Measurements from ENCODE around the gene ARHGAP32.

ARHGAP32 gene

GRCh38 chr11:128931668-128932067 is 260.5 kb downstream of the ARHGAP32 start:
- no peak for TF ChIP-seq CTCF (IDR thresholded peaks at IDR 0.05; ENCODE audit: insufficient read depth, low read depth, low read length, missing control alignments)
- no peak overlapping the region for H3K4me3 ChIP-seq (ENCODE audit: low read length)
- DNase-seq (ENCODE audit: low read depth): no peak

GRCh38 chr11:128931066-128931465 is 261.1 kb downstream of the ARHGAP32 start:
- TF ChIP-seq CTCF (IDR thresholded peaks at IDR 0.05; ENCODE audit: insufficient read depth, low read depth, low read length, missing control alignments): no peak
- DNase-seq (ENCODE audit: low read depth): no peak

GRCh38 chr11:128929991-128930390 is 262.1 kb downstream of the ARHGAP32 start:
- H3K4me3 ChIP-seq (ENCODE audit: low read length): no peak overlapping the region
- no peak for TF ChIP-seq CTCF (IDR thresholded peaks at IDR 0.05; ENCODE audit: insufficient read depth, low read depth, low read length, missing control alignments)
- no peak for DNase-seq (ENCODE audit: low read depth)

More at GRCh38 chr11:128931066-128931465, 261.1 kb downstream of the ARHGAP32 start:
- no peak overlapping the region for H3K4me3 ChIP-seq (ENCODE audit: low read length)

DNA sequence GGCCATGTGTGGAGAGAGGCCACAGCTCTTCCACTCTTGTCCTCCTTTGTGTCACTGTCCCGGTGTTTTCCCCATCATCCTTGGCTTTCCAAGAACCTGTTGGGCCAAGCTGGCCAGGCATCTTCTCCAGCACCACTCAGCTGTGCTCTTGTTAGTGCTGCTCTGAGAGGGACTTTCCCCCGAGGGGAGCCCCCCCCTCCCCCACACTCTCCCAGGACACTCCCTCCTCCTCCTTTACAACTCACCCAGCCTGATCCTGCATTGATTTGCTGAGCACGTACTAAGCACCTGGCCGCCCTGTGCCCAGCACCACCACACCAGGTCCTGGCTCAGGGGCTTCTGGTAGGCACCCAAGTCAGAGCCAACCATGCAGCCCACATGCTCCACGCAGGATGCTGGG is 262.7 kb downstream of the ARHGAP32 start:
- no peak overlapping the region for H3K4me3 ChIP-seq (ENCODE audit: low read length)
- DNase-seq (ENCODE audit: low read depth): no peak
- TF ChIP-seq CTCF (IDR thresholded peaks at IDR 0.05; ENCODE audit: insufficient read depth, low read depth, low read length, missing control alignments): no peak

DNA sequence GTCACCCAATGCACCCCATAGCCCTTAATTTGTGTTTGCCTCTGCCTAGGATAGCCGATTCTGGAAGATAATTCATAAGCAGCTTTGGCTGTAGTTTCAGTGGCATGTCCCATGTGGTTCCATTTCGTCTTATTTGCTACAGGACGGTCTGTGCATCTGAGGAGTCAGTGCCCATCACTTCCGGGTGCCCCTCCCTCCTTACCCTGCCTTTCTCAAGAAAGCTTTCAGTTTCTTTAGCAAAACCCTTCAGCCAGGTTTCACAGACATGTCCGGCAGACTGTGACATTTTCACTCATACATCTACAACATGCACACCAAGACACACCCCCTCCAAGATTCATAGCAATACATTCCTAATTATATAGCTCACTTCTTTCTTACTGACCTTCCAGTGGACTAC is 263.7 kb downstream of the ARHGAP32 start:
- no peak for DNase-seq (ENCODE audit: low read depth)
- H3K4me3 ChIP-seq (ENCODE audit: low read length): no peak overlapping the region
- TF ChIP-seq CTCF (IDR thresholded peaks at IDR 0.05; ENCODE audit: insufficient read depth, low read depth, low read length, missing control alignments): no peak

GRCh38 chr11:128927683-128928336 is 264.3 kb downstream of the ARHGAP32 start:
- H3K4me3 ChIP-seq (ENCODE audit: low read length): no peak overlapping the region
- no peak for DNase-seq (ENCODE audit: low read depth)
- TF ChIP-seq CTCF (IDR thresholded peaks at IDR 0.05; ENCODE audit: insufficient read depth, low read depth, low read length, missing control alignments): no peak

- DNase-seq (ENCODE audit: low read depth): no peak
- TF ChIP-seq CTCF (IDR thresholded peaks at IDR 0.05; ENCODE audit: insufficient read depth, low read depth, low read length, missing control alignments): no peak
- H3K4me3 ChIP-seq (ENCODE audit: low read length): no peak overlapping the region
These were observed 265.0 kb downstream of the ARHGAP32 start for GRCh38 chr11:128927108-128927461.
